Activated CD4-positive, alpha-beta T cell treated with anti-CD3 and anti-CD28 coated beads, Interleukin-2, amount 50 U/mL, for 48 hours (primary cell): ENCODE results near the gene DHX34.
"Not testable (repeated sequence)": the region's sequence is repeated elsewhere in the genome, so short reads cannot be mapped to it uniquely, and the experiment has no call there.

Experiments used
- DNase-seq, 2 experiments: peaks; one replicate each; pipeline ENCODE4 v3.0.0-alpha.2; 2020

The DHX34 gene

GRCh38 chr19:47348819-47349795, at the start of gene DHX34:
Gene DHX34, plus strand, starts transcription at chr19:47349315. Its CDS starts 3,716 bp downstream, at chr19:47353031.
- peak; percentile 99 for DNase-seq

GRCh38 chr19:47300867-47301266, 48.2 kb upstream of the DHX34 start:
- not testable (repeated sequence) for DNase-seq

GRCh38 chr19:47302249-47302648, 46.9 kb upstream of the DHX34 start:
- no peak for DNase-seq

GRCh38 chr19:47303966-47304365, 45.1 kb upstream of the DHX34 start:
- no peak for DNase-seq

GRCh38 chr19:47305309-47305751, 43.8 kb upstream of the DHX34 start:
- peak; percentile 67 to 75 for DNase-seq

- no peak for DNase-seq
Measured at GRCh38 chr19:47306303-47306702, 42.8 kb upstream of the DHX34 start.

- no peak for DNase-seq
Measured at GRCh38 chr19:47309038-47309437, 40.1 kb upstream of the DHX34 start.

- DNase-seq, result no peak
Measured at GRCh38 chr19:47309608-47310007, 39.5 kb upstream of the DHX34 start, which contains the start of gene C5AR1. Gene C5AR1, plus strand, starts transcription at chr19:47309861. Its CDS starts 35 bp downstream, at chr19:47309896.

- no peak for DNase-seq
Measured at GRCh38 chr19:47310323-47310722, 38.8 kb upstream of the DHX34 start.

- no peak for DNase-seq
Measured at GRCh38 chr19:47310819-47311218, 38.3 kb upstream of the DHX34 start.

- DNase-seq, result no peak
Measured at GRCh38 chr19:47312366-47313006, 36.6 kb upstream of the DHX34 start.

GRCh38 chr19:47313754-47314295, 35.3 kb upstream of the DHX34 start:
- DNase-seq, result no peak

GRCh38 chr19:47315125-47315821, 33.8 kb upstream of the DHX34 start:
- peak; percentile 27 to 29 for DNase-seq

- no peak for DNase-seq
Measured at GRCh38 chr19:47316513-47316912, 32.6 kb upstream of the DHX34 start.

- DNase-seq, result no peak
Measured at GRCh38 chr19:47319923-47320871, 28.9 kb upstream of the DHX34 start.

GRCh38 chr19:47321630-47322029, 27.5 kb upstream of the DHX34 start:
- no peak for DNase-seq

- DNase-seq, result no peak
Measured at GRCh38 chr19:47322058-47322457, 27.1 kb upstream of the DHX34 start.

- no peak for DNase-seq
Measured at GRCh38 chr19:47323409-47323808, 25.7 kb upstream of the DHX34 start.

- DNase-seq, result no peak
Measured at GRCh38 chr19:47323872-47324271, 25.2 kb upstream of the DHX34 start.

- DNase-seq, result no peak
Measured at GRCh38 chr19:47324502-47324901, 24.6 kb upstream of the DHX34 start.

- no peak for DNase-seq
Measured at GRCh38 chr19:47330466-47330869, 18.6 kb upstream of the DHX34 start.

- no peak for DNase-seq
Measured at GRCh38 chr19:47331490-47331889, 17.6 kb upstream of the DHX34 start.
